Kidney epithelial cell (primary cell): ENCODE data around the gene FAM53B. TPM values are rescaled to one million over a fixed set of nuclear protein-coding genes. Genes with fewer than 3 reads are reported as not detected.

Source experiments
- DNase-seq: peaks from one replicate; pipeline ENCODE4 v3.0.0-alpha.2; 2010; ENCODE audit warnings: low read depth
- H3K27me3 ChIP-seq: 2 replicates; pipeline ENCODE4 v1.6.0; 2011; ENCODE audit warnings: low read length; ENCODE audit not compliant: control insufficient read depth, insufficient read depth
- H3K36me3 ChIP-seq: 2 replicates; pipeline ENCODE4 v1.5.1; 2011; ENCODE audit warnings: low read length; ENCODE audit not compliant: control insufficient read depth, insufficient read depth
- H3K4me3 ChIP-seq: 2 replicates; pipeline ENCODE4 v1.5.1; 2011; ENCODE audit warnings: low read depth, mild to moderate bottlenecking, control low read depth, low read length
- CTCF ChIP-seq: IDR thresholded peaks from 2 replicates; pipeline ENCODE4 v1.5.1; 2011; ENCODE audit warnings: mild to moderate bottlenecking, moderate library complexity, low read length, control low read depth, inconsistent platforms; ENCODE audit not compliant: insufficient read depth, poor library complexity, severe bottlenecking
- total RNA-seq: library from RNA; depleted of rRNA; stranded (reverse); fragments of >200 nt; gene quantifications from 2 replicates; pipeline ENCODE4 v1.2.3, GENCODE V29; 2015

FAM53B gene
- total RNA-seq, 1 donor from 2014 or later: 16.1 TPM

DNA sequence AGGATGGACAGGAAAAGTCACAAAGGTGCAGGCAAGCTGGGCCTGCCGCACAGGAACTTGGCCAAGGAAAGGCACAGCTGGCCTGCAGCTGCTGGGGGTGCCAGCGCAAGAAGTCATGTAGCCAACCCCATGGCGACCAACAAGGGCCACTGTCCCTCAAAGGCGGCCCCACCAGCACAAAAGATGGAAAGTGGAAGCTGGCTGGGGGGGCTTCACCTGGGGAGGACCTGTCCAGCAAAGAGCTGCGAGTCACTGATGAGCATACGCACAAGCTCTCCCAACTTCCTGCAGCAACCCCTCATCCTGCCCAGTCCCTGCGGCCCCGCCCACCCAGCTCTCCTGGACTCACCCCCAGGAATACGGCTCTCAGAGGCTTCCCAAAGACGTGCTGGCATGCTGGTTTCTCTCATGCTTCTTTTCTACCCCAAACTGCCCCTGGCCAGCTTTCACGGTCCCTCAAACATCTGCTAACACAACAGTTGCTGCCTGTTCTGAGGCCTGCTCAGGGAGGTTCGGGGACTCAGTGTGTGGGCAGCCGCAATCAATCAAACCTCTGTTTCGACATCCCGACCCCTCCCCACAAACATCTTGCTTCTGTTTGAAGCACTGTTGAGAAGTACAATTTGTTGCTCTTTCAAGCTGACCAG, 67.6 kb downstream of the FAM53B start:
- Histone ChIP-seq H3K27me3 (no peaks in the 10 kb centered on the region), H3K4me3 (no peak overlapping the region), H3K36me3 (no peaks in the 10 kb centered on the region)
- no peak for DNase-seq
- no peak for TF ChIP-seq CTCF

- Histone ChIP-seq H3K27me3 (no peaks in the 10 kb centered on the region), H3K36me3 (no peaks in the 10 kb centered on the region), H3K4me3 (no peak overlapping the region)
- no peak for DNase-seq
- TF ChIP-seq CTCF: no peak
Measured at GRCh38 chr10:124675824-124676223, 68.4 kb downstream of the FAM53B start.

GRCh38 chr10:124675261-124675660, 68.9 kb downstream of the FAM53B start:
- Histone ChIP-seq H3K27me3 (no peaks in the 10 kb centered on the region), H3K4me3 (no peak overlapping the region), H3K36me3 (no peaks in the 10 kb centered on the region)
- DNase-seq: no peak
- TF ChIP-seq CTCF: no peak

- no peaks in the 10 kb centered on the region for H3K36me3 ChIP-seq
Measured at GRCh38 chr10:124674768-124675222, 69.4 kb downstream of the FAM53B start.

DNA sequence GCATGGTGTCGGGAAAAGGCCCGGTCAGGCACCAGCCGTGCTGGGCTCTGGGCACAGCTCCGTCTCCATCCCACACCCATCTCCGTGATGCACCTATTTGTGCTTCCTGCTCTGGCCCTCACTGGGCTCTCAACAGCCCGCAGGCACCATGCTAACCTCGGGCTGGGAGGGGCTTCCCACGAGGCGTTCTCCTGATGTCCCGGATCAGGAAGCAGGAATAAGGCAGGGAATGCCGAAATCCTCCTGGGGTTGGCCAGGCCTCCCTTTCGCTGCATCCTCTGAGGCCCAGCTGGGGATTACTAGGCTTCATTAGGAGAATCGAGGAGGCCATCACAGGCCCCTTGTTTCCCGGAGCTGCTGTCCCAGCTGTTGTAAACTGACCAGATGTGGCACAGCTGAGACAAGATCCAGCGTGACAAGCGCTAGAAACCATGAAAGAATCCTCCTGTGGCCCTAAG, 72.0 kb downstream of the FAM53B start:
- TF ChIP-seq CTCF: no peak
- Histone ChIP-seq H3K36me3 (no peaks in the 10 kb centered on the region), H3K4me3 (no peak overlapping the region), H3K27me3 (no peaks in the 10 kb centered on the region)
- DNase-seq: no peak

More at GRCh38 chr10:124674768-124675222, 69.4 kb downstream of the FAM53B start:
- DNase-seq: no peak
- Histone ChIP-seq H3K4me3 (no peak overlapping the region), H3K27me3 (no peaks in the 10 kb centered on the region)
- no peak for TF ChIP-seq CTCF
